Panc1 (cell line): Measurements from ENCODE around the gene CRYBG3. TPM values are rescaled to one million over a fixed set of nuclear protein-coding genes. Genes with fewer than 3 reads are reported as not detected.

Experiments
- ATAC-seq: fragments of 200-7000 bp; cut with Tn5 transposase; 2 replicates; pipeline ENCODE4 v1.9.1; 2020; ENCODE audit warnings: mild to moderate bottlenecking, moderate library complexity
- BruUV-seq: library from RNA; stranded (reverse); fragments of 400-500 nt; replicated peaks from 2 replicates; lab custom pipeline; 2021; lab: Mats Ljungman, UMichigan
- CTCF ChIA-PET: fragments of 300-600 bp; sonication (Branson Sonifier 250); formaldehyde crosslinking; loops from one replicate; lab custom pipeline; 2022; ENCODE audit warnings: antibody characterized with exemption; lab: Charles Lee
- POLR2A ChIA-PET: fragments of 300-600 bp; sonication (Branson Sonifier 250); formaldehyde crosslinking; loops from one replicate; lab custom pipeline; 2022; ENCODE audit warnings: antibody characterized with exemption; lab: Charles Lee
- DNase-seq: peaks from one replicate; pipeline ENCODE4 v3.0.0-alpha.2; 2010; ENCODE audit warnings: low read depth, low spot score
- H3K27ac ChIP-seq: 2 replicates; pipeline ENCODE4 v1.5.1; 2011; ENCODE audit warnings: mild to moderate bottlenecking, low read length, inconsistent platforms
- H3K27me3 ChIP-seq: fragments of 200-500 bp; sonication (Bioruptor generic); 2 replicates; pipeline ENCODE4 v1.6.0; 2014; ENCODE audit warnings: low read length, inconsistent platforms; ENCODE audit not compliant: control insufficient read depth, insufficient read depth
- H3K36me3 ChIP-seq: fragments of 200-500 bp; sonication (Bioruptor generic); 2 replicates; pipeline ENCODE4 v1.5.1; 2014; ENCODE audit warnings: inconsistent platforms, mild to moderate bottlenecking, low read length, moderate library complexity; ENCODE audit not compliant: control insufficient read depth, insufficient read depth
- H3K4me1 ChIP-seq: 2 replicates; pipeline ENCODE4 v1.5.1; 2011; ENCODE audit warnings: inconsistent platforms, mild to moderate bottlenecking, low read length, moderate library complexity; ENCODE audit not compliant: control insufficient read depth, insufficient read depth
- H3K4me3 ChIP-seq, 2 experiments: 2 replicates each; pipeline ENCODE4 v1.5.1; 2011 to 2012; ENCODE audit warnings: low read depth in 2 of 2, low read length in 2 of 2, mild to moderate bottlenecking in 2 of 2, inconsistent platforms in 1 of 2, moderate library complexity in 1 of 2
- H3K9me3 ChIP-seq: fragments of 200-500 bp; sonication (Bioruptor generic); 2 replicates; pipeline ENCODE4 v1.5.1; 2014; ENCODE audit warnings: low read depth, mild to moderate bottlenecking, inconsistent platforms, low read length, moderate library complexity; ENCODE audit not compliant: control insufficient read depth, insufficient read depth
- POLR2AphosphoS5 ChIP-seq: IDR thresholded peaks from 2 replicates; pipeline ENCODE4 v1.6.1; 2012; ENCODE audit warnings: mild to moderate bottlenecking, low read depth, low read length, moderate library complexity
- SIN3A ChIP-seq: IDR thresholded peaks from 2 replicates; pipeline ENCODE4 v1.6.1; 2012; ENCODE audit warnings: low read depth, mild to moderate bottlenecking, low read length, moderate library complexity, borderline replicate concordance; ENCODE audit not compliant: insufficient read depth
- TCF7L2 ChIP-seq: IDR thresholded peaks from 2 replicates; pipeline ENCODE4 v1.6.1; 2011; ENCODE audit warnings: mild to moderate bottlenecking, low read depth, low read length, inconsistent platforms
- in situ Hi-C: cut with HindIII; loops from 2 replicates; pipeline ENCODE4 v1.10.0; 2016; ENCODE audit warnings: low sequenced_read_pairs, low pct_unique_long_range_greater_than_20kb
- intact Hi-C: fragments of 100-400 bp; cut with micrococcal nuclease; formaldehyde crosslinking; loops from one replicate; pipeline ENCODE4 v1.10.0; 2022; ENCODE audit not compliant: unreplicated experiment
- total RNA-seq: library from RNA; stranded (reverse); gene quantifications from one replicate; pipeline ENCODE4 v1.2.1, GENCODE V29; 2021; ENCODE audit not compliant: unreplicated experiment
- TF ChIP-seq, protein P1 (sequence below), 2 experiments: IDR thresholded peaks; 2 replicates each; pipeline ENCODE4 v1.6.1; 2011 to 2012; ENCODE audit warnings: low read depth in 2 of 2, control low read depth in 1 of 2, low read length in 1 of 2, mild to moderate bottlenecking in 1 of 2, moderate library complexity in 1 of 2; ENCODE audit not compliant: insufficient read depth in 1 of 2
- TF ChIP-seq, protein P2 (sequence below): fragments of 450-650 bp; IDR thresholded peaks from 2 replicates; pipeline ENCODE4 v1.5.1; 2017; ENCODE audit warnings: mild to moderate bottlenecking

The CRYBG3 gene
- total RNA-seq, 1 experiment from 2014 or later, result 24.6 TPM

GRCh38 chr3:97932387-97932801 lies 110.6 kb downstream of the CRYBG3 start:
- POLR2A ChIA-PET, result no interaction called here
- H3K4me1 ChIP-seq, result no peaks in the 10 kb centered on the region
- ATAC-seq (no peak), DNase-seq (no peak)
- in situ Hi-C loops (no loop called here), intact Hi-C loops (no loop called here)
- H3K9me3 ChIP-seq, result no peaks in the 10 kb centered on the region
- no peak overlapping the region for H3K27ac ChIP-seq
- no peak overlapping the region for H3K4me3 ChIP-seq
- no TSS peak for BruUV-seq
- no peaks in the 10 kb centered on the region for H3K27me3 ChIP-seq
- TF ChIP-seq TCF7L2 (no peak), POLR2AphosphoS5 (no peak)
- TF ChIP-seq, protein P1, sequence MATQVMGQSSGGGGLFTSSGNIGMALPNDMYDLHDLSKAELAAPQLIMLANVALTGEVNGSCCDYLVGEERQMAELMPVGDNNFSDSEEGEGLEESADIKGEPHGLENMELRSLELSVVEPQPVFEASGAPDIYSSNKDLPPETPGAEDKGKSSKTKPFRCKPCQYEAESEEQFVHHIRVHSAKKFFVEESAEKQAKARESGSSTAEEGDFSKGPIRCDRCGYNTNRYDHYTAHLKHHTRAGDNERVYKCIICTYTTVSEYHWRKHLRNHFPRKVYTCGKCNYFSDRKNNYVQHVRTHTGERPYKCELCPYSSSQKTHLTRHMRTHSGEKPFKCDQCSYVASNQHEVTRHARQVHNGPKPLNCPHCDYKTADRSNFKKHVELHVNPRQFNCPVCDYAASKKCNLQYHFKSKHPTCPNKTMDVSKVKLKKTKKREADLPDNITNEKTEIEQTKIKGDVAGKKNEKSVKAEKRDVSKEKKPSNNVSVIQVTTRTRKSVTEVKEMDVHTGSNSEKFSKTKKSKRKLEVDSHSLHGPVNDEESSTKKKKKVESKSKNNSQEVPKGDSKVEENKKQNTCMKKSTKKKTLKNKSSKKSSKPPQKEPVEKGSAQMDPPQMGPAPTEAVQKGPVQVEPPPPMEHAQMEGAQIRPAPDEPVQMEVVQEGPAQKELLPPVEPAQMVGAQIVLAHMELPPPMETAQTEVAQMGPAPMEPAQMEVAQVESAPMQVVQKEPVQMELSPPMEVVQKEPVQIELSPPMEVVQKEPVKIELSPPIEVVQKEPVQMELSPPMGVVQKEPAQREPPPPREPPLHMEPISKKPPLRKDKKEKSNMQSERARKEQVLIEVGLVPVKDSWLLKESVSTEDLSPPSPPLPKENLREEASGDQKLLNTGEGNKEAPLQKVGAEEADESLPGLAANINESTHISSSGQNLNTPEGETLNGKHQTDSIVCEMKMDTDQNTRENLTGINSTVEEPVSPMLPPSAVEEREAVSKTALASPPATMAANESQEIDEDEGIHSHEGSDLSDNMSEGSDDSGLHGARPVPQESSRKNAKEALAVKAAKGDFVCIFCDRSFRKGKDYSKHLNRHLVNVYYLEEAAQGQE (IDR thresholded peaks at IDR 0.05; ENCODE audit: insufficient read depth in 1 of 2, low read depth in 2 of 2, low read length in 1 of 2), result no peak
- TF ChIP-seq, protein P2, sequence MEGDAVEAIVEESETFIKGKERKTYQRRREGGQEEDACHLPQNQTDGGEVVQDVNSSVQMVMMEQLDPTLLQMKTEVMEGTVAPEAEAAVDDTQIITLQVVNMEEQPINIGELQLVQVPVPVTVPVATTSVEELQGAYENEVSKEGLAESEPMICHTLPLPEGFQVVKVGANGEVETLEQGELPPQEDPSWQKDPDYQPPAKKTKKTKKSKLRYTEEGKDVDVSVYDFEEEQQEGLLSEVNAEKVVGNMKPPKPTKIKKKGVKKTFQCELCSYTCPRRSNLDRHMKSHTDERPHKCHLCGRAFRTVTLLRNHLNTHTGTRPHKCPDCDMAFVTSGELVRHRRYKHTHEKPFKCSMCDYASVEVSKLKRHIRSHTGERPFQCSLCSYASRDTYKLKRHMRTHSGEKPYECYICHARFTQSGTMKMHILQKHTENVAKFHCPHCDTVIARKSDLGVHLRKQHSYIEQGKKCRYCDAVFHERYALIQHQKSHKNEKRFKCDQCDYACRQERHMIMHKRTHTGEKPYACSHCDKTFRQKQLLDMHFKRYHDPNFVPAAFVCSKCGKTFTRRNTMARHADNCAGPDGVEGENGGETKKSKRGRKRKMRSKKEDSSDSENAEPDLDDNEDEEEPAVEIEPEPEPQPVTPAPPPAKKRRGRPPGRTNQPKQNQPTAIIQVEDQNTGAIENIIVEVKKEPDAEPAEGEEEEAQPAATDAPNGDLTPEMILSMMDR, result no peak
- CTCF ChIA-PET, result no interaction called here
- H3K36me3 ChIP-seq, result no peaks in the 10 kb centered on the region

- Histone ChIP-seq H3K4me1 (no peaks in the 10 kb centered on the region), H3K4me3 (no peak overlapping the region), H3K27me3 (no peaks in the 10 kb centered on the region), H3K27ac (no peak overlapping the region), H3K9me3 (no peaks in the 10 kb centered on the region), H3K36me3 (no peaks in the 10 kb centered on the region)
- no TSS peak for BruUV-seq
- DNase-seq (no peak), ATAC-seq (no peak)
- intact Hi-C loops, result no loop called here
- POLR2A ChIA-PET, result no interaction called here
- CTCF ChIA-PET, result no interaction called here
- in situ Hi-C loops, result no loop called here
- no peak for TF ChIP-seq POLR2AphosphoS5
- TF ChIP-seq, protein P2, result no peak
- TF ChIP-seq SIN3A, result no peak
- no peak for TF ChIP-seq TCF7L2
- TF ChIP-seq, protein P1 (IDR thresholded peaks at IDR 0.05; ENCODE audit: insufficient read depth in 1 of 2, low read depth in 2 of 2, low read length in 1 of 2), result no peak
Observed at GRCh38 chr3:97934980-97935695, 113.3 kb downstream of the CRYBG3 start.
